NK-92 treated with Interleukin-12 subunit alpha and Interleukin-12 subunit beta, amount 100 ng/mL, for 24 hours (cell line): ENCODE results near the gene SF3A2.
A peak's percentile ranks its signal among the peaks of the same experiment; 100 is the strongest.

Source experiments
- DNase-seq: peaks from one replicate; lab custom pipeline; 2025; lab: John Stamatoyannopoulos, UW

Gene SF3A2

DNA sequence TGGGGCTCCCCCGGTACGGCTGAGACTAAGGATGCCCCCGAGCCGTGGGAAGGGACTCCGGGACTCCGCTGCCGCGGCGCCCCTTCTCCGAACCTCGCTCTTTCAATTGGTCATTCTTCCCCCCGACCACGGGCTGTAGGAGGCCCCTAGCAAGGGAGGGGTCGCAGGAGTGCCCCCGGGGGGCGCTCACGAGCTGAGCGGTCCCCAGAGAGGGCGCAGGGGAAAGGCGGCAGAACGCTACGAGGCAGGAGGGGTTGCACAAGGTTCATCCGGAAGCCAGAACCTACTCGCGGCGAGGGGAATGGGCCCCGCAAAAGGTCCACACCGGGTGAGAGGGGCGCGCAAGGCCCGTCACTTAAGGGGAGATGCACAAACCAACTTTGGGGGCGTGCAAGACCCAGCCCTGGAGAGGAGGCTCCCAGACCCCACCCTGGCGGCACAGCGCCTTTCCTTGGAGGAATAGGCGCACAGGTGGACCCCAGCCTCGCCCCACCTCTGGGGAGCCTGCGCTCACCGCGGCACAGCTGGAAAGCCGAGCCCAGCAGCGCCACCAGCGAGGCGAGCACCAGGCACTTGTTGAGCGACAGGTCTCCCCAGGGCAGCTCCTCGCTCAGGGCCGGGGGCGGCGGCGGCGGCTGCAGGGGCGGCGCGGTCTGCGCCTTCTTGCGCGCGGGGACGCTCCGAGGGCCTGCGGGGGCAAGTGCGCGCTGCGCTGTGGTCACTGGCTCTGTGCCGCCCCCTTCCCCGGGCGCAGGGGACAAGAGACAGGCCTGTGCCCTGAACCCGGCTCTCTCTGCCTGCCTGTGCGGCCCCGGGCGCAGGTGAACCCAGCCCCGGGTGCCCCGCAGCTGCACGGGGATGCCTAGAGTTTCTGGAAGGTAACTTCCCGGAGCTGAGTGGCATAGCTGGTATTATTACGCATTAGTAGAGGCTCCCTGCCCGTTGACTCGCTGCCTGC, 16.8 kb downstream of the SF3A2 start:
- DNase-seq: no peak

DNA sequence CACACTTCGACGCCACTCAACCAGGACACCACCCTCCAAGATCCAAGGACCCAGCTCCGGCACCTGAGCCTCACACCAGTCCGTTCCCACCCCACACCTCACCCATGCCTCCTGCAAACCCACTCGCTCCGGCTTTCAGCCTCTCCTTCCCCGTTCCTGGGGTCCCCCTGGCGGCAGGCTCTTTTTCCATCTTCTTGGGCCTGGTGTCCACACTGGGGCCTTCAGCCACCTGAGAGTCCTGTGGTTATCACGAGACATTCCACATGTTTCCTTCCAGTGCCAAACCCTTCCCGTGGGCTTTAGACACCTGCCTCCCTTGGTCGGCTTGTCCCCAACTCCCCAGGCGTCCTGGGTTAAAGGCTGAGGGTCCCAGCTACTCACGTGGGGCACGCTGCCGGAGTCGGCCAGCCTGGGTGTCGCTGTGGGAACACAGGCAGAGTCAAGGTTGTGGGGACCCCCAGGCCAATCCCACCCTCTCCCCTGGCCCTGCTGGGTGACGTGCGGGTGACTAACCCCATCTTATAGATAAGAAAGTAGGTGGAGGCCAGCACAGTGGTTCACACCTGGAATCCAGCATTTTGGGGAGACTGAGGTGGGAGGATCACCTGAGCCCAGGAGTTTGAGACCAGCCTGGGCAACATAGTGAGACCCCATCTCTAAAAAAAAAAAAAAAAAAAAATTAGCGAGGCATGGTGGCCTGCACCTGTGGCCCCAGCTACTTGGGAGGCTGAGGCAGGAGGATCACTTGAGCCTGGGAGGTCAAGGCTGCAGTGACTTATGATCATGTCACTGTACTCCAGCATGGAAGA, 17.6 kb downstream of the SF3A2 start:
- no peak for DNase-seq

DNA sequence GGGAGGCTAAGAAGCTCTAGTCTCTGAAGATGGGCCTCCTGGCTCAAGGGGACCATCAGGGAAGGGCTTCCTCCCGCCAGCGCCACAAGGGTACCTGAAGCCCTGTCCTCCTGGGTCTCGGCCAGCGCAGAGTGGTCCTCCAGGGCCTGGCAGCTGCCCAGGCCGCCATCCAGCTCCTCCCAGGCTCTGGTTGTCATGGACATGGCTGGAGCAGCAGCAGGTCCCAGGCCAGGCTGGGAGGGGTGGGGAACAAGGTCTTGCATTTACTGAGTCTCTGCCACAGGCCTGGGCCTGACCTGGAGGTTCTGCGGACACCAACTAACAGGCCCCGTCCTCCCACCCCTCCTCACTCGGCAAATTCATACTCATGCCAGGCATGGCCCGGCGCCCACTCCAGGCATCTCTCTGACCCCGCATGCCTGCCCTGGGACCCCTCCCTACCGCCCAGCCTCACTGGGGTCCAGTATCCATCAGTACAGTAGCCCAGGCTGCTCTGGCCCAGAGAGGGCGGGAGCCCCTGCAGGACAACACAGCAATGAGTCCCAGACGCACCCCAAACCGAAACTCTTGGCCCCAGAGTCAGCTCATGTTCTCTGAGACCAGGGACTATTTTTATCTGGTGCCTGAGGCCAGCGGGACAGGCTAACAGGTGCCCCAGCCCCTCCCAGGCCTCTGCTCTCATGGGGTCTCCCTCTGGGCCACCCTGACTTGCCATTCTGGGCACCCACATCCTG, 18.7 kb downstream of the SF3A2 start:
- no peak for DNase-seq

DNA sequence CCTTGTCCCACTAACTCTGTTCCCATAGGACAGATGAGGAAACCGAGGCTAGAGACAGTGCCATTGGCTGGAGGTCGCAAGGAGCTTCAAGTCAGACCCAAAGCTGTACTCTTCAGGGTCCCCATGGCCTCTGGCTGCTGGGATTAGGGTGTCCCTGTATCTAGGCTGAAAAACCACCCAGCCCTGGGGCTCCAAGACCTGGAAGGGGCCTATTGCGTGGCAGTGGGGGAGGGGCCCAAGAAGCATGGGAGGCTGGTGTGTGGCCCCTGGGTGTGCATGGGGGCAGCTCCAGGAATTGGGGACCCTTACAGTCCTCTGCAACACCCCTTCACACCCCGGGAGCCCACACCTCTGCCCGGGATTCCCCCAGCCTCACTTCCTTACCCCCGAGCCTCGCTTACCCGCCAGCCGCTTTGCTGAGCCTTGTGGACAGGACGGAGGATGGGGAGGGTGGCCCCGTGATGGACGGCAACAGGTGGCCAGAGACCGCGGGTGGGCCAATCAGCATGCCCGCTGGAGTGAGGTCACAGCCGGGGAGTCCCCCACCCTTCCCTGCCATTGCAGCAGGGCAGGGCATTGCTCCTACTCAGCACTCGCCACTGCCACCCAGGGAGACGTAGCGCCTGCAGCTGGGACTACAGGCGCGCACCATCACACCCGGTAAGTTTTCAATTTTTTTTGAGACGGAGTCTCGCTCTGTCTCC, 19.5 kb downstream of the SF3A2 start, which contains the start of gene JSRP1:
Gene JSRP1, minus strand, starts transcription at position 436 of the 704 bp plus-strand sequence. CDS start 1,103 bp downstream, outside the sequence.
- DNase-seq: no peak

DNA sequence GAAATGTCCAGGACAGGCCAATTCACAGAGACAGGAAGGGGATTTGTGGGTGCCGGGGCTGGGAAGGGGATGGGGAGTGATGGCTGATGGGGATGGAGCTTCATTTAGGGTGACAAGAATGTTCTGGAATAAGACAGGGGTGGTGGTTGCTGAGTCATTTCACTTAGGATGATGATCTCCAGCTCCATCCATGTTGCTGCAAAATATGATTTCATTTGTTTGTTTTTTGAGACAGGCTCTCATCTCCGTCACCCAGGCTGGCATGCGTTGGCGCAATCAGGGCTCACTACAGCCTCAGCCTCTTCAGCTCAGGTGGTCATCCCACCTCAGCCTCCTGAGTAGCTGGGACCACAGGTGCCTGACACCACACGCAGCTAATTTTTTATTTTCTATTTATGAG, 22.7 kb downstream of the SF3A2 start:
- no peak for DNase-seq

DNA sequence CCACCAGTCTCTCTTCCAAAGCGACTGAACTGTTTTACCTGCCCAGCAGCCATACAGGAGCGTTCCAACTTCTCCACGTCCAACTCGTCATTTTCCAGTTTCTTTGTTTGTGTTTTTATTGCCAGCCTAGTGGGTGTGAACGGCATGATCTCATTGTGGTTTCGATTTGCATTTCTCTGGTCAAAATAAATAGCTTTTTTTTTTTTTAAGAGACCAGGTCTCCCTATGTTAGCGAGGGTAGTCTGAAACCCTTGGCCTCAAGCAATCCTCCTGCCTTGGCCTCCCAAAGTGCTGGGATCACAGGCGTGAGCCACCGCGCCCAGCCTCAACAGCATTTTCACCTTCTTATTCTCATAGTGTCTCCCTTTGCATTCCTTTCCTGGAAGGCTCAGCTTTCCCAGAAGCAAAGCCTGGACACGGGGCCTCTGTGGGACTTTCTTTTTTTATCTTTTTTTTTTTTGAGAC, 23.7 kb downstream of the SF3A2 start:
- no peak for DNase-seq

DNA sequence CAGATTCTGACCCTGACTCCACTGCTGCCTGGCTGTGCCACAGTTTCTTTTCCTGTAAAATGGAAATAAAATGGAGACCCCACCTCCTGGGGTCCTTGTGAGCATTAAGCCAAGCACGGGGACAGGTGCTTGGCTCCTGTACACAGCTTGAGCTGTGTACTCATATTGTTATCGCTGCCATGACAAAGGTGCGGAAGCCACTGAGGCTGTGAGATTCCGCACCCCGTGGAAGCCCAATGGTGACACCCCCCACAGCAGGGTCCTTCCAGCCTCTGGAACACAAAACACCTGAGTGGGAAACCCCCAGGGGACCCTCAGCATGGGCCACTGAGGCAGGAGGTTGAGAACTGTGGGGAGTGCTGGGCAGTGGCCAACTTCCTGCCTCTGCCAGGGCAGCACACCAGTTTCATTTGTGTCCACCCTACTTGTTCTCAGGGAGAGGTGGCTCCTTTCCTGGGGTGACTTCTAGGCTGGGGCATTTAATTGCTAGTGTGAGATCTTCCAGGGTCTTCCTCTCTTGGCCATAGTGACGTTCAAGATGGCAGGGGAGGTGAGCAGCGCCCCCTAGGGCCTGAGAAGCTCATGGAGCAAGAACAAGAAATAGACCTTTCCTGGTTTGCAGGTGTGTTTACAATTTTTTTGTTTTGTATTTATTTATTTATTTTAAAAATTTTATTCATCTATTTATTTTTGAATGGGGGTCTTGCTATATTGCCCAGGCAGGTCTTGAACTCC, 25.0 kb downstream of the SF3A2 start:
- DNase-seq: peak; percentile 32

DNA sequence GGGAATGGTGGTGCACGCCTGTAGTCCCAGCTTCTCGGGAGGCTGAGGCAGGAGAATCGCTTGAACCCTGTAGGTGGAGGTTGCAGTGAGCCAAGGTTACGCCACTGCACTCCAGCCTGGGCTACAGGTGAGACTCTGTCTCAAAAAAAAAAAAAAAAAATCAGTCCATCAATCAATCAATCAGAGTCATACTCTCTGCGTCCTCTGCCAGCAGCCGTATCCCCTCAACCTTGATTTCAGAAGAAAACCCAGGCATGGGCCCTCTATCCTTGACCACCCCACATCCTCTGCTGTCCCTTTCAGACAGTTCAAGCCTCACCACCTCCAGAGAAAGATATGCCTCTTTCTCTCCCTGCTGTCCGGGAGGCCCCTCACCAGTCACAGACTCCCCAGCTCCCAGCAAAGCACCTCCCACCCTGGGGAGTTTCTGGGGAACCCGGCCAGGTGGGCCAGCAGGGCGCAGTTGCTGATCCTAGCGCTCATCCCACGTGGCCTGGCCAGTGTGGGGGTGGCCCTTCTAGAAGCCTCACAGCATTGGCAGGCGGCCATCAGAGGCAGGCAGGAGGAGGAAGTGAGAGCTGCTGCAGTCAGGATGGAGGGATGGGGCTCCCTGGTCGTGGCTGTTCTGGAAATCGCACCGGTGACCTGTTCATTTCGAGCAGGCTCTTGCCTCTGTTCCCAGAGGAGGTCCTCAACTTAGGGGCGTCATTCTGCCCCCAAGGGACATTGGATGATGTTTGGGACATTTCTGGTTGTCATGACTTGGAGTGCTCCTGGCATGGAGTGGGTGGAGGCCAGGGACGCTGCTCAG, 29.8 kb downstream of the SF3A2 start:
- DNase-seq: no peak

DNA sequence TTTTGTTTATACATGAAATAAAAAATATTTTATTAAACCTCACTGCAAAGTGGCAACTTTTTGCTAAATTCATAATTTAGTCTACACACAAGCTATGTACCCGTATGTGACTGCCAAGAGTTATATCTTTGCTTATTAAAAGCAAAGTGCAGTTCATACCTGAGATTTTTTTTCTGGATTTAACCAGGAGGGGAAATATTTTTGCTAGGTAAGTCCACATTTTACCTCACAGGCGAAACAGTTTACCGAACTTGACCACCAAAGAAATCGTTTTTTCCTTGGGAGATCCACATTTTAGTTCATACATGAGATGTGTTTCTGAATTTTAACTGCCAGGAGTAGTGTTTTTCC, 31.8 kb downstream of the SF3A2 start:
- no peak for DNase-seq

DNA sequence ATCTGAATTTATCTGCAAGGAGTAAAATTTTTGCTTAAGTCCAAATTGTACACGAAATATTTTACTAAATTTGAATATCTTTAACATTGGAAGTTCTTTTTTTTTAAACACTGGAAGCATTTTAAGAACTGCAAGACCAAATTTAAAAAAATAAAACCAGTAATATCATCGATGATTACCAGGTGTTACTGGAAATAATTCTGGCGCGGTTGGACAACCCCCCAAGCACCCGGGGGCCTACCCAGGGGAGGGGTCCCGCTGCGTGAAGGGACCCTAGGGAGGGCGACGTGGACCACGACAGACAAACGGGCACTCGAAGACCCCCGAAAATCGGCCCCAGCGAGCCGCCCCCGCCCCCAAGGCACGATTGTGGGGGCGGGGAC, 32.2 kb downstream of the SF3A2 start:
- DNase-seq: no peak

DNA sequence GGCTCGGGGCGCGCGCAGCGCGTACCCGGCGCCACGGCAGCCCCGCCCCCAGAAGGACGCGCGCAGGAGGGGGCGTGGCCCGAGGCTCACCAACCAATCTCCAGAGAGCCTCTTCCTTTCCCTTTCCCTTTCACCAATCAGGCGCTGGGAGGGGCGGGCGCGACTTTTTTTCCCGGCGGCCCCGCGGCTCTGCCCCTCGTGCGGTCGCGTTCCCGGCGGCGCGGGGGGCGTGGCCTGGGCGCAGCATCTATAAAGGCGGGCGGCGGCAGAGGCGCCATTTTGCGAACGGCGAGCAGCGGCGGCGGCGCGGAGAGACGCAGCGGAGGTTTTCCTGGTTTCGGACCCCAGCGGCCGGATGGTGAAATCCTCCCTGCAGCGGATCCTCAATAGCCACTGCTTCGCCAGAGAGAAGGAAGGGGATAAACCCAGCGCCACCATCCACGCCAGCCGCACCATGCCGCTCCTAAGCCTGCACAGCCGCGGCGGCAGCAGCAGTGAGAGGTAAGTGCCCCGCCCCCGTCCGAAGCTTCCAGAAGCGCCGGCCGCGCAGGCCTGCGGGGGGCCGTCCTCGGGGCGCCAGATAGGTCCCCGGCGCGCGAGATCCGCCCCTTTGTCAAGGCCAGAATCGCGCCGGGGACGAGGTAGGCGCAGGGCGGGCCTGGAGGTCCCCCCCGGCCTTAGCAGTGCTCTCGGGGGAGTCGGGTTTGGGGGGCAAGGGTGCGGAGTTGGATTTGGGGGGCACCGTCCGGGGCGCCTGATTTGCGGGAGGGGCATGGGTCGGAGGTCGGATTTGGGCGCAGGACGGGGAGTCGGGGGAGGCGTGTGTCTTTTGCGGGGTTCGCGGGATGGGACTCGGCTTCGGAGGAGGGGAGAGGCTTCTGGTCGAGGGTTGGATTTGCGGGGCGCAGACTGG, 32.9 kb downstream of the SF3A2 start:
- peak; percentile 95 for DNase-seq

DNA sequence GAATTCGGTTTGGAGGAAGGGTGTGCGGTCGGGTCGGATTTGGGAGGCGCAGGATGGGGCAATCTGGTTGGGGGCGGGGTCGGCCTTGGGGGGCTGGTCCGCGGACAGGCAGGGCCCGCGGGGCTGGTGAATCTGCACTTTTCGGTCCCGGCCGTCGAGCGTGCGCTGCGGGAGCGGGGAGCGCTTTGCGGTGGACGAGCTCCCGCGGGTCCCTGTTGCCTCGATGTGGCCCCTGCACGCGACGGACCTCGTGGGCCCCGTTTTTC, 33.5 kb downstream of the SF3A2 start:
- DNase-seq: peak; percentile 69

DNA sequence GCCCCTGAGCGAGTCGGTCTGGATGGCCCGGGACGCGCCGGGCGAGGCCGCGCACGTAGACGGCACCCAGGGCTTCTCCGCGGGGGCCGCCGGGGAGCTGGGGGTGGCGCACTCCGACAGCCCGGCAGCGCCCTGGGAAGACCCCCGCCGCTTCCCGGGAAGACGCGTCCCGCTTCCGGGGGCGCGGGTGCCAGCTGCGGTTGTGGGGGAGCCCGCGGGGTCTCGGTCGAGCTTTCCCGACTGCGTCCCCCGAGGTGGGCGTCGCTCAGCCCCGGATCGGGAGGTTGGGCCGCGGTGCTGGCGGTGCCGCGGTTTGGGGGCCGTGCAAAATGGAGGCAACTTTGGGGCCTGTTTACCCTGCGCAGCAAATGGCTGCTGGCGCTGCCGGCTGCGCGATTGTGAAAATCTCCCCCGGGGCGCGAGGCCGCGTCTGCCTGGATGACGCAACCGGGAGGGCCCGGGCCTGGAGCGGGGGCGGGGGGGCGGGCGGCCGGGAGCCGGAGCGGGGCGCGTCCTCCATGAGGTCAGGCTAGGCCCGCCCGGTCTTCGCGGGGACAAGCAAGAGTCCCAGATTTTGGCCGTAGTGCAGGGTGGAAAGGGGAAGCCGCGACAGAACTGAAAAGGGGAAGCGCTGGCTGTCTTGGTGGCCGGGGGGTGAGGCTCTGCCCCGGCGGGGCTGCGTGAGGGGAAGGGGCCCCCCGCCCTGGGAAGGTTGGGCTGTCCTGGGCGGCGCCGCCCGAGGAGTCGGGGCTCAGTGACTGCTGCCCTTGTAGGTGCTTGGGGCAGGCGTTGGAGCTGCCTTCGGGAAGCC, 34.0 kb downstream of the SF3A2 start:
- peak; percentile 69 for DNase-seq

DNA sequence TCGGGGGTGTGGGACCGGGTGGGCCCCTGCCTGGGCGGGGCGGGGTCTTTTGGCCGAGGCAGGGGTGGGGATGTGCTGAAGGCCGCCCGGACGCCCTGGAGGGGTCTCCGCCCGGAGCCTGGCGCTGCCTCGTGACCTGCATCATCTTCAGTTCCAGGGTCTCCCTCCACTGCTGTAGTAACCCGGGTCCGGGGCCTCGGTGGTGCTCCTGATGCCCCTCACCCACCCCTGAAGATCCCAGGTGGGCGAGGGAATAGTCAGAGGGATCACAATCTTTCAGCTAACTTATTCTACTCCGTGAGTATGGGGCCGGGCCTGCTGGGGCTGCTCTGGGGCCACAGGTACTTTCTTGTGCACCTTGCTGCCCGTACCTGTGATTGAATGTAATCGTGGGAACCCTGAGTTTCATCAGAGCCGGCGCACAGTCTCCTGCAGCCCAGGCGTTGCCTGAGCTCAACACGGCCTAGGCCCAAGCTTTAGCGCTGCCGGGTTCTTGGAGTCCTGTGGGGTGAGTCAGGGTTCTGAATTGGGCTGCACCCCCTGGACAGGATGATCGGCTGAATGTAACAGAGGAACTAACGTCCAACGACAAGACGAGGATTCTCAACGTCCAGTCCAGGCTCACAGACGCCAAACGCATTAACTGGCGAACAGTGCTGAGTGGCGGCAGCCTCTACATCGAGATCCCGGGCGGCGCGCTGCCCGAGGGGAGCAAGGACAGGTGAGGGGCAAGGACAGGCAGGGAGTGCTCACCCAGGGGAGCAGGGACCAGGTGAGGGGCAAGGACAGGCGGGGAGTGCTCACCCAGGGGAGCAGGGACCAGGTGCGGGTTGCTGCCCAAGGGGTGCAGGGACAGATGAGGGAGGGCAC, 34.8 kb downstream of the SF3A2 start:
- no peak for DNase-seq

DNA sequence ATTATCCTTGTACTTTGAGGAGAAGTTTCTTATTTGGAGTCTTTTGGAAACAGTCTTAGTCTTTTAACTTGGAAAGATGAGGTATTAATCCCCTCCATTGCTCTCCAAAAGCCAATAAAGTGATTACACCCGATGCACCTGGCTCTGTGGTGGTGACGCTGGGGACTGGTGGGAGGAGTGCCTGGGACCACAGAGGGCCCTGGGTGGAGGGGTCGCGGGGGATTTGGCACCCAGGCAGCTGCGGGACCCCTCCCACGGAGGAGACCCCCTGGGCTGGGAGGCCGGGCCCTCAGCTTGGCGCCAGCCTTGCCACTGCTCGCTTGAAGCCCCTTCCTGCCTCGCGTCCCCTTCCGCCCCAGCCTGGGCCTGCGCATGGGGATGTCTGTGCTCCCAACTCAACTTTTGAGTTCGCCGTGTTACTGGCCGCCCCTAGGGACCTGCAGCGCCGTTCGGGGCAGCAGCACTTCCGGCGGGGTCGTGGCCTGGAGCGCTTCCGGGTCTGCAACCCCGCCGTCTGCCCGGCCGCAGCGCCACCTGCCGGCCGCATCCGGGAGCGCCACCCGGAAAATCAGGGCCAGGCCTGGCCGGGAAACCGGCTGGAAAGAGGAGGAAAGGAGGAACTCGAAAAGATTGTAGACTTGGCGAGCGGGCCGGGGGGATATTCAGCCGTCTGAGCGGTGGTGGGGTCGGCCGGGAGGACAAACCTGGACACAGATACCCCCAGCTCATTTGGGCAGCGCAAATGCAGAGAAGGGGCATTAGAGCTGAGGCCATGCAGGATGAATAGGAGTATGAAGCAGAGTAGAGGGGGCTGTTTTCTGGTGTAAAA, 36.9 kb downstream of the SF3A2 start:
- peak; percentile 71 for DNase-seq

DNA sequence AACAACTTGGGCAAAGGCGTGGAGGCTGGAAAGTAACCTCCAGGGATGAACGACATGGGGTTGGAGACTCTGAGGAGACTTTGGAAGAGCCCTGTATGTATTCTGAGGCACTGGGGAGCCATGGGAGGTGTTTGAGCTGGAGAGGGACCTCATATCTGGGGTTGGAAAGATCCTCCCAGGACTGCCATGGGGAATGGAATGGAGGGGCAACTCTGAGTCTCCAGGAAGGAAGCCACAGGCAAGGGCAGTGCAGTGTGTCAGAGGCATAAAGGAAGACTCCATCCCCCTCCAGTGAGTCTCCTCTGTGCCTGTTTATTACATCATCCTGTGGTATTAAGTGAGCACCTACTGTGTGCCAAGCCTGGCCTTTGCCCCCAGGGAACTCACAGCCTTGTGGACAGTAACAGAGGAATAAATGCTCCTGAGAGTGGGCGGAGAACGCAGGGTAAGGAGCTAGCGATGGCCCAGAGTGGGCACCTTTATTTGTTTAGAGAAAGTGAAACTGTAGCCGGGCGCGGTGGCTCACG, 37.6 kb downstream of the SF3A2 start:
- DNase-seq: no peak
